HUDEP-2 (cell line): ENCODE measurements around the gene INSYN2B.

Experiments used
- DNase-seq, 76 experiments: peaks; one replicate each; lab custom pipeline; 2025; ENCODE audit not compliant: unreplicated experiment in 76 of 76; lab: John Stamatoyannopoulos, UW

Gene INSYN2B

GRCh38 chr5:169901896-169902295 is 78.4 kb downstream of the INSYN2B start:
- DNase-seq: no peak

- DNase-seq: no peak
Measured at GRCh38 chr5:169897481-169897880, 82.8 kb downstream of the INSYN2B start.

- no peak for DNase-seq
Measured at GRCh38 chr5:169895926-169896325, 84.4 kb downstream of the INSYN2B start.

GRCh38 chr5:169893571-169893970 is 86.7 kb downstream of the INSYN2B start:
- DNase-seq: no peak

- no peak for DNase-seq
Measured at GRCh38 chr5:169893010-169893409, 87.3 kb downstream of the INSYN2B start.

GRCh38 chr5:169889572-169889971 is 90.7 kb downstream of the INSYN2B start:
- DNase-seq: no peak

GRCh38 chr5:169886677-169887076 is 93.6 kb downstream of the INSYN2B start:
- no peak for DNase-seq

- no peak for DNase-seq
Measured at GRCh38 chr5:169886033-169886432, 94.3 kb downstream of the INSYN2B start.

GRCh38 chr5:169881702-169882303 is 98.5 kb downstream of the INSYN2B start:
- DNase-seq: no peak

GRCh38 chr5:169880785-169881184 is 99.5 kb downstream of the INSYN2B start:
- no peak for DNase-seq

GRCh38 chr5:169880012-169880663 is 100.2 kb downstream of the INSYN2B start:
- no peak for DNase-seq

GRCh38 chr5:169876386-169876785 is 103.9 kb downstream of the INSYN2B start:
- no peak for DNase-seq

GRCh38 chr5:169875731-169876130 is 104.6 kb downstream of the INSYN2B start:
- no peak for DNase-seq

- no peak for DNase-seq
Measured at GRCh38 chr5:169875091-169875728, 105.1 kb downstream of the INSYN2B start.

- no peak for DNase-seq
Measured at GRCh38 chr5:169874621-169875020, 105.7 kb downstream of the INSYN2B start.

GRCh38 chr5:169873642-169874041 is 106.7 kb downstream of the INSYN2B start:
- no peak for DNase-seq

- DNase-seq: no peak
Measured at GRCh38 chr5:169871826-169872490, 108.3 kb downstream of the INSYN2B start.

- DNase-seq: no peak
Measured at GRCh38 chr5:169870211-169870610, 110.1 kb downstream of the INSYN2B start.

GRCh38 chr5:169869066-169869465 is 111.2 kb downstream of the INSYN2B start:
- DNase-seq: no peak

- no peak for DNase-seq
Measured at GRCh38 chr5:169867347-169867746, 112.9 kb downstream of the INSYN2B start.

GRCh38 chr5:169864483-169864882 is 115.8 kb downstream of the INSYN2B start:
- DNase-seq: no peak

GRCh38 chr5:169862391-169862811 is 117.9 kb downstream of the INSYN2B start:
- DNase-seq: no peak
